Left ventricle myocardium inferior (tissue), 1 donor: ENCODE data around the gene TRIM17. TPM values are rescaled to one million over a fixed set of nuclear protein-coding genes. Genes with fewer than 3 reads are reported as not detected.

Experiments
- DNase-seq: peaks from one replicate; pipeline ENCODE4 v3.0.0-alpha.2; 2020
- H3K27ac ChIP-seq: fragments of 200-600 bp; replicated peaks from 2 replicates; pipeline ENCODE4 v1.8.0; 2021
- H3K27me3 ChIP-seq: fragments of 200-600 bp; 2 replicates; pipeline ENCODE4 v1.8.0; 2021; ENCODE audit warnings: low read depth
- H3K36me3 ChIP-seq: fragments of 200-600 bp; 2 replicates; pipeline ENCODE4 v1.8.0; 2021
- H3K4me1 ChIP-seq: fragments of 200-600 bp; 2 replicates; pipeline ENCODE4 v1.8.0; 2021
- H3K4me3 ChIP-seq: fragments of 200-600 bp; 2 replicates; pipeline ENCODE4 v1.8.0; 2021; ENCODE audit warnings: mild to moderate bottlenecking, moderate library complexity
- H3K9me3 ChIP-seq: fragments of 200-600 bp; replicated peaks from 2 replicates; pipeline ENCODE4 v1.8.0; 2021
- CTCF ChIP-seq: fragments of 200-600 bp; IDR thresholded peaks from 2 replicates; pipeline ENCODE4 v1.8.0; 2021; ENCODE audit warnings: antibody characterized with exemption, mild to moderate bottlenecking, borderline replicate concordance
- intact Hi-C: fragments of 100-400 bp; cut with micrococcal nuclease; formaldehyde crosslinking; loops from one replicate; pipeline ENCODE4 v1.11.0; 2022
- microRNA-seq: library from miRNA; unstranded; fragments of <30 nt; microRNA quantifications from one replicate; pipeline ENCODE4 v1.2.0, GENCODE V29; 2020
- total RNA-seq: library from RNA; stranded (reverse); fragmentation: NEBNext Ultra II Directional; extraction: Animal tissue kit (Norgen Biotek cat#: 25700); gene quantifications from one replicate; pipeline ENCODE4 v1.2.1, GENCODE V29; 2021
- donor health status: DM: no; HTN: yes; CAD: no; lungs with severe emphysema.

TRIM17 gene
- total RNA-seq, 1 donor from 2014 or later, result 0.36 TPM

- peaks cover 14% of the 10 kb centered on the region for H3K4me1 ChIP-seq
Observed at GRCh38 chr1:228358039-228358763, 58.5 kb downstream of the TRIM17 start.

More at GRCh38 chr1:228358039-228358763, 58.5 kb downstream of the TRIM17 start:
- no peaks in the 10 kb centered on the region for H3K9me3 ChIP-seq
- H3K27me3 ChIP-seq, result no peaks in the 10 kb centered on the region
- H3K27ac ChIP-seq, result peak overlapping the region; percentile 78
- H3K4me3 ChIP-seq, result no peak overlapping the region
- intact Hi-C loops, result no loop called here
- no peak for DNase-seq
- H3K36me3 ChIP-seq, result peaks cover 14% of the 10 kb centered on the region
- no peak for TF ChIP-seq CTCF

Small RNA genes lying within 50 kb of the gene (microRNA-seq; reads per million reads assigned to microRNA genes)
- gene MIR4666A, result not detected
- gene MIR6742, result not detected

Other genes starting within 250 kb of the TRIM17 start
- 316 TPM for gene OBSCN, start 208.8 kb downstream of the TRIM17 start, total RNA-seq
- 6.2 TPM for gene TRIM11, start 10.0 kb downstream of the TRIM17 start, total RNA-seq
- 79.5 TPM for gene RNF187, start 70.5 kb upstream of the TRIM17 start, total RNA-seq